ENCODE measurements around the gene BAZ2A.

DNA sequence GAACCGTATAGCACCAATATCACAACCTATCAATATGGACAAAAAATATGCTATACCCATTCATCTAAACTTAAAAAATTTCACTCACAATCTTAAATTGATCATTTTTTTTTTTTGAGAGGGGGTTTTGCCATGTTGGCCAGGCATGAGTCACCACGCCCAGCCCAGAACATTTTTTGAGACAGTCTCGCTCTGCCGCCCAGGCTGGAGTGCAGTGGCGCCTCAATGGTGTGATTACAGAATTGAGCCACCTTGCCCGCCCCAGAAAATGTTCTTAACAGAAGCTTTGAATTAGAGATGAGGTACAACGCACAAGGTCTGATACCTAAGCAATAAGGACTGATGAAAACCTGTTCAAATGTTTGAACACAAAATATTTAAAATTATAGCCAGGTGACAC is 31.4 kb upstream of the BAZ2A start:
- TF ChIP-seq POLR2A (IDR thresholded peaks at IDR 0.05) (no peak), EP300 (IDR thresholded peaks at IDR 0.05) (no peak)
